Transverse colon (tissue), 4 donors: ENCODE measurements around the gene DIS3L2. TPM values are rescaled to one million over a fixed set of nuclear protein-coding genes. Genes with fewer than 3 reads are reported as not detected.

Experiments
- DNase-seq: peaks from one replicate; pipeline ENCODE4 v3.0.0-alpha.2; 2019
- H3K27ac ChIP-seq, 4 donors: fragments of 200-600 bp; sonication (generic); 2 replicates each; pipeline ENCODE4 v1.5.1; 2016 to 2018; ENCODE audit warnings: inconsistent platforms in 4 of 4
- H3K27me3 ChIP-seq: fragments of 200-600 bp; sonication (generic); 2 replicates; pipeline ENCODE4 v1.5.1; 2017; ENCODE audit warnings: inconsistent platforms
- H3K36me3 ChIP-seq, 4 donors: fragments of 200-600 bp; sonication (generic); 2 replicates each; pipeline ENCODE4 v1.5.1; 2017 to 2019; ENCODE audit warnings: inconsistent platforms in 4 of 4
- H3K4me1 ChIP-seq, 4 donors: fragments of 200-600 bp; sonication (generic); 2 replicates each; pipeline ENCODE4 v1.5.1; 2017 to 2020; ENCODE audit warnings: inconsistent platforms in 4 of 4
- H3K4me3 ChIP-seq, 4 donors: fragments of 200-600 bp; sonication (generic); 1 replicate in 1 of 4; 2 replicates in 3 of 4; pipeline versions ENCODE4 v1.5.1 to v1.6.1; 2017 to 2019; ENCODE audit warnings: inconsistent platforms in 4 of 4
- H3K9me3 ChIP-seq, 2 donors: fragments of 200-600 bp; sonication (generic); 2 replicates each; pipeline ENCODE4 v1.5.1; 2017 to 2019; ENCODE audit warnings: inconsistent platforms in 2 of 2
- CTCF ChIP-seq, 5 experiments: fragments of 200-600 bp in 3 of 5; fragments of 450-650 bp in 2 of 5; sonication (generic) in 3 of 5; IDR thresholded peaks; 1 replicate in 2 of 5; 2 replicates in 3 of 5; pipeline ENCODE4 v1.5.1; 2016 to 2017; ENCODE audit warnings: antibody characterized with exemption in 5 of 5, inconsistent platforms in 3 of 5, mild to moderate bottlenecking in 2 of 5, moderate library complexity in 1 of 5
- EP300 ChIP-seq: sonication (generic); formaldehyde crosslinking; IDR thresholded peaks from one replicate; pipeline ENCODE4 v1.6.1; 2017; ENCODE audit warnings: antibody characterized with exemption, low read depth
- POLR2A ChIP-seq: fragments of 450-650 bp; IDR thresholded peaks from one replicate; pipeline ENCODE4 v1.6.1; 2016; ENCODE audit warnings: antibody characterized with exemption, mild to moderate bottlenecking, moderate library complexity
- POLR2AphosphoS5 ChIP-seq, 3 donors: sonication (generic); formaldehyde crosslinking; IDR thresholded peaks; one replicate each; pipeline ENCODE4 v1.6.1; 2016; ENCODE audit warnings: antibody characterized with exemption in 3 of 3
- WGBS, 2 donors: methylation state at CpG; one replicate each; pipeline ENCODE4 v1.1.5; 2018; ENCODE audit warnings: low coverage in 1 of 2; 5-methylcytosine and 5-hydroxymethylcytosine counted together
- in situ Hi-C, 4 donors: fragments of 200-750 bp; cut with MboI; loops; one replicate each; pipeline versions ENCODE4 v1.15.0 to v1.15.1; 2017; ENCODE audit warnings: low sequenced_read_pairs in 3 of 4, low pct_ligation_motif_present in 1 of 4, low pct_unique_long_range_greater_than_20kb in 1 of 4
- intact Hi-C: fragments of 100-400 bp; cut with DNase I; formaldehyde crosslinking; loops from one replicate; pipeline ENCODE4 v1.15.1; 2023; ENCODE audit warnings: low total_unique reads
- total RNA-seq, 4 donors: library from RNA; depleted of rRNA; stranded (reverse); fragments of >200 nt; gene quantifications; one replicate each; pipeline ENCODE4 v1.1.0, GENCODE V29; 2016

DIS3L2 gene
- total RNA-seq, 4 donors from 2014 or later, result 24.7 to 99.9 (median 51.2) TPM

GRCh38 chr2:232347369-232347768 lies 385.9 kb downstream of the DIS3L2 start:
- no peaks in the 10 kb centered on the region for H3K9me3 ChIP-seq
- in situ Hi-C loops (loop anchor here in 1 of 4 donors (10.0 kb wide), 1 partner anchor 87 kb away; no protein-coding TSS in a partner anchor), intact Hi-C loops (no loop called here)
- no peak overlapping the region for H3K4me3 ChIP-seq
- H3K27me3 ChIP-seq, result peaks cover 31% of the 10 kb centered on the region
- WGBS, 2 donors, result 92 to 93% methylated on average over 4 to 6 of the region's 6 CpGs
- no peak overlapping the region for H3K27ac ChIP-seq
- no peaks in the 10 kb centered on the region for H3K36me3 ChIP-seq
- no peak for TF ChIP-seq CTCF (IDR thresholded peaks at IDR 0.05)
- TF ChIP-seq POLR2AphosphoS5 (IDR thresholded peaks at IDR 0.05), result no peak
- TF ChIP-seq EP300, result no peak
- no peak for TF ChIP-seq POLR2A
- peaks cover 0 to 24% (median 18%) of the 10 kb centered on the region in 4 donors for H3K4me1 ChIP-seq
- DNase-seq, result no peak

GRCh38 chr2:232348936-232349335 lies 387.4 kb downstream of the DIS3L2 start:
- peak; percentile 78 for DNase-seq
- no peaks in the 10 kb centered on the region for H3K9me3 ChIP-seq
- H3K27ac ChIP-seq, result no peak overlapping the region
- H3K4me1 ChIP-seq, result peaks cover 0 to 26% (median 18%) of the 10 kb centered on the region in 4 donors
- H3K27me3 ChIP-seq, result peaks cover 45% of the 10 kb centered on the region
- H3K4me3 ChIP-seq, result no peak overlapping the region
- intact Hi-C loops (no loop called here), in situ Hi-C loops (loop anchor here in 1 of 4 donors (10.0 kb wide), 1 partner anchor 86 kb away; no protein-coding TSS in a partner anchor)
- WGBS, 2 donors, result 33% methylated on average over 6 of the region's 6 CpGs; no CpG with 5 or more reads in 1 of the 2 donors
- no peak for TF ChIP-seq POLR2AphosphoS5 (IDR thresholded peaks at IDR 0.05)
- no peak for TF ChIP-seq CTCF (IDR thresholded peaks at IDR 0.05)
- no peaks in the 10 kb centered on the region for H3K36me3 ChIP-seq

GRCh38 chr2:232349546-232349945 lies 388.0 kb downstream of the DIS3L2 start:
- peaks cover 52% of the 10 kb centered on the region for H3K27me3 ChIP-seq

More at GRCh38 chr2:232349546-232349945, 388.0 kb downstream of the DIS3L2 start:
- no peaks in the 10 kb centered on the region for H3K9me3 ChIP-seq
- H3K4me1 ChIP-seq, result peaks cover 0 to 26% (median 18%) of the 10 kb centered on the region in 4 donors
- H3K36me3 ChIP-seq, result no peaks in the 10 kb centered on the region
- DNase-seq, result no peak
- in situ Hi-C loops, result loop anchor here in 1 of 4 donors (10.0 kb wide), 1 partner anchor 85 kb away; no protein-coding TSS in a partner anchor
- intact Hi-C loops, result no loop called here
- TF ChIP-seq POLR2A (no peak), EP300 (no peak), CTCF (IDR thresholded peaks at IDR 0.05) (no peak), POLR2AphosphoS5 (IDR thresholded peaks at IDR 0.05) (no peak)
- no peak overlapping the region for H3K4me3 ChIP-seq
- no peak overlapping the region for H3K27ac ChIP-seq
- 50% methylated on average over 7 of the region's 7 CpGs; no CpG with 5 or more reads in 1 of the 2 donors for WGBS, 2 donors
